Measurements from ENCODE around the gene NCOA1. TPM values are rescaled to one million over a fixed set of nuclear protein-coding genes. Genes with fewer than 3 reads are reported as not detected.
"Not testable (repeated sequence)": the region's sequence is repeated elsewhere in the genome, so short reads cannot be mapped to it uniquely, and the experiment has no call there.

The NCOA1 gene
- total and polyA plus RNA-seq, 2 experiments from 2014 or later, result 32.5 to 51.7 TPM

DNA sequence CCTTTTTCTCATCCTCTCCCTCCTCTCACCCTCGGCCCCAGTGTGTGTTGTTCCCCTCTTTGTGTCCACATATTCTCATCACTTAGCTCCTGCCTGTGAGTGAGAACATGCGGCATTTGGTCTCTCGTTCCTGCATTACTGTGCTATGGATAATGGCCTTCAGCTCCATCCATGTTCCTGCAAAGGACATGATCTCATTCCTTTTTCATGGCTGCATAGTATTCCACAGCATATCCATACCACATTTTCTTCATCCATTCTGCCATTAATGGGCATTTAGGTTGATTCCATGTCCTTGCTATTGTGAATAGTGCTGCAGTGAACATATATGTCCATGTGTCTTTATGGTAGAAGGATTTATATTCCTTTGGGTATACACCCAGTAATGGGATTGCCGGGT is 10.8 kb upstream of the NCOA1 start:
- H3K36me3 ChIP-seq (replicated peaks; ENCODE audit: insufficient read depth, low read depth), result no peaks in the 10 kb centered on the region
- H3K4me2 ChIP-seq, result no peak overlapping the region
- H3K4me3 ChIP-seq, result no peak overlapping the region
- 95% methylated on average over 4 of the region's 4 CpGs for WGBS (ENCODE audit: low lambda C conversion rate, missing lambda C conversion rate)
- no peak overlapping the region for H2AFZ ChIP-seq
- no peak overlapping the region for H3K27ac ChIP-seq
- no peaks in the 10 kb centered on the region for H3K4me1 ChIP-seq (ENCODE audit: insufficient read depth)
- H3K9me2 ChIP-seq (replicated peaks; ENCODE audit: insufficient read depth), result no peaks in the 10 kb centered on the region
- no peak for TF ChIP-seq EZH2phosphoT487 (IDR thresholded peaks at IDR 0.05; ENCODE audit: low read depth, severe bottlenecking, unreplicated experiment)
- TF ChIP-seq, protein P1, sequence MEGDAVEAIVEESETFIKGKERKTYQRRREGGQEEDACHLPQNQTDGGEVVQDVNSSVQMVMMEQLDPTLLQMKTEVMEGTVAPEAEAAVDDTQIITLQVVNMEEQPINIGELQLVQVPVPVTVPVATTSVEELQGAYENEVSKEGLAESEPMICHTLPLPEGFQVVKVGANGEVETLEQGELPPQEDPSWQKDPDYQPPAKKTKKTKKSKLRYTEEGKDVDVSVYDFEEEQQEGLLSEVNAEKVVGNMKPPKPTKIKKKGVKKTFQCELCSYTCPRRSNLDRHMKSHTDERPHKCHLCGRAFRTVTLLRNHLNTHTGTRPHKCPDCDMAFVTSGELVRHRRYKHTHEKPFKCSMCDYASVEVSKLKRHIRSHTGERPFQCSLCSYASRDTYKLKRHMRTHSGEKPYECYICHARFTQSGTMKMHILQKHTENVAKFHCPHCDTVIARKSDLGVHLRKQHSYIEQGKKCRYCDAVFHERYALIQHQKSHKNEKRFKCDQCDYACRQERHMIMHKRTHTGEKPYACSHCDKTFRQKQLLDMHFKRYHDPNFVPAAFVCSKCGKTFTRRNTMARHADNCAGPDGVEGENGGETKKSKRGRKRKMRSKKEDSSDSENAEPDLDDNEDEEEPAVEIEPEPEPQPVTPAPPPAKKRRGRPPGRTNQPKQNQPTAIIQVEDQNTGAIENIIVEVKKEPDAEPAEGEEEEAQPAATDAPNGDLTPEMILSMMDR (IDR thresholded peaks at IDR 0.05; ENCODE audit: poor library complexity), result no peak
- TF ChIP-seq EZH2 (IDR thresholded peaks at IDR 0.05; ENCODE audit: borderline replicate concordance), result no peak
- H3K27me3 ChIP-seq, result no peaks in the 10 kb centered on the region
- no peak for DNase-seq (ENCODE audit: low spot score)
- H4K20me1 ChIP-seq (ENCODE audit: insufficient read depth, poor library complexity, severe bottlenecking), result no peaks in the 10 kb centered on the region
- H3K79me2 ChIP-seq, result no peaks in the 10 kb centered on the region
- no peaks in the 10 kb centered on the region for H3K9me3 ChIP-seq (ENCODE audit: low read depth)

DNA sequence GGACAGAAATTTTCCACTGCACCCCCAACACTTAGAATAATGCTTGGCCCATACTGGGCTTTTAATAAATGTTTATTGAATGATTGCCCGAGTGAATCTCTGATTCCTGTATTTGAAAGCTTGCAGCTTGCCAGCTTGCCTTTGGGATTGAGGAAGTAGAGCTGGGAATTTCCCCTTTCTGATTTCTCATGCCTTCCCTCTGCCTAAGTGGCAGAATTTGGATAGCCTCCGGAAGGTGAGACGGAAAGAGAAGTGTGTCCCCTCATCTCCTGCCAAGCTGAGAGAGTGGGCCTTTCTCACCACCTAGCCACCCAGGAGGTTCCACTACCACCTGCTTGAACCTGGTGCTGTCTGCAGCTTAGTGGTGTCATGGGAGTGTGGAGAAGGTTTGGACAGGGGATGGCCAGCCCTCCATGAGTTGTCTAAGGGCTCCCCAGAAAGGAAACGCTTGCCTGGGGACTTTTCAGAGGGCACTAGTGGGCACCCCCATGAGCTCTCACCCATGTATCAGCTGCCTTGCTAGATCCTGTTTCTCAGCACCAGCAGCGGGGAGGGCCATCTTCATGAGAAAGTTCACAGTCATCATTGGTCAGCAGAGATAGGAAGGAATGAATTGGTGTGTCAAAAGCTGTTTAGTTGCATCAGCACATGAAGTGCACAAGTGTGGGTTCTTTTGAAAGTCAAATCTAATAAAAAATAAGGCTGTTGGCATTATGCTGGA is 8.6 kb upstream of the NCOA1 start:
- Histone ChIP-seq H3K4me3 (no peak overlapping the region), H3K36me3 (replicated peaks; ENCODE audit: insufficient read depth, low read depth) (no peaks in the 10 kb centered on the region), H3K9me3 (ENCODE audit: low read depth) (no peaks in the 10 kb centered on the region), H3K4me2 (no peak overlapping the region), H3K27me3 (no peaks in the 10 kb centered on the region), H3K4me1 (ENCODE audit: insufficient read depth) (peaks cover 5% of the 10 kb centered on the region), H2AFZ (no peak overlapping the region), H4K20me1 (ENCODE audit: insufficient read depth, poor library complexity, severe bottlenecking) (no peaks in the 10 kb centered on the region), H3K27ac (no peak overlapping the region), H3K79me2 (no peaks in the 10 kb centered on the region), H3K9me2 (replicated peaks; ENCODE audit: insufficient read depth) (no peaks in the 10 kb centered on the region)
- WGBS (ENCODE audit: low lambda C conversion rate, missing lambda C conversion rate), result 90% methylated on average over 5 of the region's 5 CpGs
- DNase-seq (ENCODE audit: low spot score), result no peak
- no peak for TF ChIP-seq EZH2 (IDR thresholded peaks at IDR 0.05; ENCODE audit: borderline replicate concordance)
- TF ChIP-seq, protein P1 (IDR thresholded peaks at IDR 0.05; ENCODE audit: poor library complexity), result no peak
- no peak for TF ChIP-seq EZH2phosphoT487 (IDR thresholded peaks at IDR 0.05; ENCODE audit: low read depth, severe bottlenecking, unreplicated experiment)

DNA sequence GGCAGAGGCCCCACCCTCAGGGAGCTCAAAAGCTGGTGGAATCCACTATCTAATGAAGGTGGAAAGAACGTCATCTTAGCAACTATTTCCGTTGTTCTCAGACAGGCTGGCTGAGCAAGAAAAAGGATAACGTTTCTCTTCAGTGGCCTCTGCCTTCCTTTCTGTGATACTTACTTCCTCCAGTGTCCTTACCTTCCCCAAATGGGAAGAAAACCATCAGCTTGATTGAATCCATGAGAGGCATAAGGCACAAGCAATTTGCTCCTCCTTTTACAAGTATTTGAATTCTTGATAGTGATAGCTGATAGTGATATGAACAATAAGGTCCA is 8.1 kb upstream of the NCOA1 start:
- H4K20me1 ChIP-seq (ENCODE audit: insufficient read depth, poor library complexity, severe bottlenecking), result no peaks in the 10 kb centered on the region
- TF ChIP-seq EZH2 (IDR thresholded peaks at IDR 0.05; ENCODE audit: borderline replicate concordance) (no peak), EZH2phosphoT487 (IDR thresholded peaks at IDR 0.05; ENCODE audit: low read depth, severe bottlenecking, unreplicated experiment) (no peak)
- TF ChIP-seq, protein P1 (IDR thresholded peaks at IDR 0.05; ENCODE audit: poor library complexity), result no peak
- H3K4me1 ChIP-seq (ENCODE audit: insufficient read depth), result peaks cover 5% of the 10 kb centered on the region
- no peaks in the 10 kb centered on the region for H3K9me3 ChIP-seq (ENCODE audit: low read depth)
- H3K4me2 ChIP-seq, result no peak overlapping the region
- H3K27me3 ChIP-seq, result no peaks in the 10 kb centered on the region
- H3K27ac ChIP-seq, result no peak overlapping the region
- H3K79me2 ChIP-seq, result no peaks in the 10 kb centered on the region
- no peak for DNase-seq (ENCODE audit: low spot score)
- H2AFZ ChIP-seq, result no peak overlapping the region
- 57% methylated on average over 3 of the region's 3 CpGs for WGBS (ENCODE audit: low lambda C conversion rate, missing lambda C conversion rate)
- H3K4me3 ChIP-seq, result no peak overlapping the region
- no peaks in the 10 kb centered on the region for H3K36me3 ChIP-seq (replicated peaks; ENCODE audit: insufficient read depth, low read depth)
- H3K9me2 ChIP-seq (replicated peaks; ENCODE audit: insufficient read depth), result no peaks in the 10 kb centered on the region

DNA sequence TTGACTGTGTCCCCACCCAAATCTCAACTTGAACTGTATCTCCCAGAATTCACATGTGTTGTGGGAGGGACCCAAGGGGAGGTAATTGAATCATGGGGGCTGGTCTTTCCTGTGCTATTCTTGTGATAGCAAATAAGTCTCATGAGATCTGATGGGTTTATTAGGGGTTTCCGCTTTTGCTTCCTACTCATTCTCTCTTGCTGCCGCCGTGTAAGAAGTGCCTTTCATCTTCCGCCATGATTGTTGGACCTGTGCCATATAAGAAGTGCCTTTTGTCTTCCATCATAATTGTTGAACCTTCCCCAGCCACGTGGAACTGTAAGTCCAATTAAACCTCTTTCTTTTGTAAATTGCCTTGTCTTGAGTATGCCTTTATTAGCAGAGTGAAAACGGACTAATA is 6.4 kb upstream of the NCOA1 start:
- not testable (repeated sequence) for H3K27me3 ChIP-seq; DNase-seq (ENCODE audit: low spot score); H3K9me3 ChIP-seq (ENCODE audit: low read depth); H2AFZ ChIP-seq; H3K4me2 ChIP-seq; H3K4me3 ChIP-seq; H3K4me1 ChIP-seq (ENCODE audit: insufficient read depth); H4K20me1 ChIP-seq (ENCODE audit: insufficient read depth, poor library complexity, severe bottlenecking); H3K27ac ChIP-seq; H3K9me2 ChIP-seq (replicated peaks; ENCODE audit: insufficient read depth); H3K36me3 ChIP-seq (replicated peaks; ENCODE audit: insufficient read depth, low read depth); H3K79me2 ChIP-seq
- 93% methylated on average over 6 of the region's 6 CpGs for WGBS (ENCODE audit: low lambda C conversion rate, missing lambda C conversion rate)
